ENCODE measurements around the gene STUB1. TPM values are rescaled to one million over a fixed set of nuclear protein-coding genes. Genes with fewer than 3 reads are reported as not detected.
A peak's percentile ranks its signal among the peaks of the same experiment; 100 is the strongest.

The STUB1 gene
- total and polyA plus RNA-seq, 10 of the 15 experiments (the other 5 are each of a cell fraction or from before 2014, with no cell fraction given): 4.2 to 136 (median 67.1) TPM

- Histone ChIP-seq H3K4me3 (peak within 1 kb of the TSS; percentile 98), H2AFZ (ENCODE audit: control insufficient read depth, low read depth, low read length) (peak within 1 kb of the TSS; percentile 74), H3K27ac (ENCODE audit: control insufficient read depth, insufficient read depth) (peak within 1 kb of the TSS; percentile 83), H3K79me2 (ENCODE audit: control insufficient read depth, insufficient read depth, low read length) (peaks cover 30% of the 10 kb centered on the region), H3K27me3 (replicated peaks in 1 of 2; ENCODE audit: control insufficient read depth in 2 of 2, insufficient read depth in 2 of 2, low read length in 1 of 2) (no peaks in the 10 kb centered on the region), H3K9ac (ENCODE audit: control insufficient read depth, insufficient read depth, low read length) (peak within 1 kb of the TSS; percentile 89), H3K4me1 (ENCODE audit: control insufficient read depth, insufficient read depth, low read length) (peaks cover 13% of the 10 kb centered on the region), H4K20me1 (ENCODE audit: control insufficient read depth, insufficient read depth) (no peaks in the 10 kb centered on the region), H3K4me2 (ENCODE audit: control insufficient read depth, insufficient read depth) (peak within 1 kb of the TSS; percentile 72), H3K9me3 (replicated peaks; ENCODE audit: control insufficient read depth, insufficient read depth, low read length) (no peaks in the 10 kb centered on the region), H3K36me3 (ENCODE audit: control insufficient read depth in 2 of 2, insufficient read depth in 2 of 2, low read length in 1 of 2) (no peaks in the 10 kb centered on the region; a peak in 2 of 4 replicates)
- SMC1A ChIA-PET (ENCODE audit: uncharacterized antibody, unreplicated experiment): no interaction called here
- CTCF ChIA-PET: interaction anchor here (1.0 kb wide), 1 partner anchor 163 kb away, joined by 3 read pairs; no protein-coding TSS in a partner anchor
- in situ Hi-C loops (cut with MboI): no loop called here
- no TSS peak for BruUV-seq (replicated peaks)
- DNase-seq (ENCODE audit: low read depth, low spot score) (peak; percentile 34), FAIRE-seq (peak; percentile 77), ATAC-seq (peak; percentile 80)
- RAD21 ChIA-PET (ENCODE audit: unreplicated experiment): no interaction called here
- intact Hi-C loops (cut with micrococcal nuclease; ENCODE audit: unreplicated experiment): no loop called here
- POLR2A ChIA-PET: no interaction called here
- WGBS (ENCODE audit: insufficient coverage, insufficient replicate concordance, low lambda C conversion rate, missing lambda C conversion rate): 2% methylated on average over 73 of the region's 81 CpGs
- TF ChIP-seq RAD21 (IDR thresholded peaks at IDR 0.05; ENCODE audit: insufficient read depth, low read depth, low read length) (no peak), DPF2 (IDR thresholded peaks at IDR 0.05) (peak; percentile 74), EED (IDR thresholded peaks at IDR 0.05; ENCODE audit: low read depth) (no peak), POLR2A (IDR thresholded peaks at IDR 0.05; ENCODE audit: low read depth, low read length) (peak; percentile 80), ZZZ3 (IDR thresholded peaks at IDR 0.05; ENCODE audit: control insufficient read depth, insufficient read length, low read depth) (no peak), LARP7 (IDR thresholded peaks at IDR 0.05) (peak; percentile 87), HDAC2 (IDR thresholded peaks at IDR 0.05) (no peak), ELK1 (IDR thresholded peaks at IDR 0.05; ENCODE audit: low read depth, low read length) (no peak), ZNF384 (IDR thresholded peaks at IDR 0.05; ENCODE audit: borderline replicate concordance, low read depth, low read length) (no peak), SMAD1 (IDR thresholded peaks at IDR 0.05; ENCODE audit: low read depth, partially characterized antibody) (no peak)
- TF ChIP-seq, protein P1, sequence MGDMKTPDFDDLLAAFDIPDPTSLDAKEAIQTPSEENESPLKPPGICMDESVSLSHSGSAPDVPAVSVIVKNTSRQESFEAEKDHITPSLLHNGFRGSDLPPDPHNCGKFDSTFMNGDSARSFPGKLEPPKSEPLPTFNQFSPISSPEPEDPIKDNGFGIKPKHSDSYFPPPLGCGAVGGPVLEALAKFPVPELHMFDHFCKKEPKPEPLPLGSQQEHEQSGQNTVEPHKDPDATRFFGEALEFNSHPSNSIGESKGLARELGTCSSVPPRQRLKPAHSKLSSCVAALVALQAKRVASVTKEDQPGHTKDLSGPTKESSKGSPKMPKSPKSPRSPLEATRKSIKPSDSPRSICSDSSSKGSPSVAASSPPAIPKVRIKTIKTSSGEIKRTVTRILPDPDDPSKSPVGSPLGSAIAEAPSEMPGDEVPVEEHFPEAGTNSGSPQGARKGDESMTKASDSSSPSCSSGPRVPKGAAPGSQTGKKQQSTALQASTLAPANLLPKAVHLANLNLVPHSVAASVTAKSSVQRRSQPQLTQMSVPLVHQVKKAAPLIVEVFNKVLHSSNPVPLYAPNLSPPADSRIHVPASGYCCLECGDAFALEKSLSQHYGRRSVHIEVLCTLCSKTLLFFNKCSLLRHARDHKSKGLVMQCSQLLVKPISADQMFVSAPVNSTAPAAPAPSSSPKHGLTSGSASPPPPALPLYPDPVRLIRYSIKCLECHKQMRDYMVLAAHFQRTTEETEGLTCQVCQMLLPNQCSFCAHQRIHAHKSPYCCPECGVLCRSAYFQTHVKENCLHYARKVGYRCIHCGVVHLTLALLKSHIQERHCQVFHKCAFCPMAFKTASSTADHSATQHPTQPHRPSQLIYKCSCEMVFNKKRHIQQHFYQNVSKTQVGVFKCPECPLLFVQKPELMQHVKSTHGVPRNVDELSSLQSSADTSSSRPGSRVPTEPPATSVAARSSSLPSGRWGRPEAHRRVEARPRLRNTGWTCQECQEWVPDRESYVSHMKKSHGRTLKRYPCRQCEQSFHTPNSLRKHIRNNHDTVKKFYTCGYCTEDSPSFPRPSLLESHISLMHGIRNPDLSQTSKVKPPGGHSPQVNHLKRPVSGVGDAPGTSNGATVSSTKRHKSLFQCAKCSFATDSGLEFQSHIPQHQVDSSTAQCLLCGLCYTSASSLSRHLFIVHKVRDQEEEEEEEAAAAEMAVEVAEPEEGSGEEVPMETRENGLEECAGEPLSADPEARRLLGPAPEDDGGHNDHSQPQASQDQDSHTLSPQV (IDR thresholded peaks at IDR 0.05): no peak
- TF ChIP-seq, protein P2, sequence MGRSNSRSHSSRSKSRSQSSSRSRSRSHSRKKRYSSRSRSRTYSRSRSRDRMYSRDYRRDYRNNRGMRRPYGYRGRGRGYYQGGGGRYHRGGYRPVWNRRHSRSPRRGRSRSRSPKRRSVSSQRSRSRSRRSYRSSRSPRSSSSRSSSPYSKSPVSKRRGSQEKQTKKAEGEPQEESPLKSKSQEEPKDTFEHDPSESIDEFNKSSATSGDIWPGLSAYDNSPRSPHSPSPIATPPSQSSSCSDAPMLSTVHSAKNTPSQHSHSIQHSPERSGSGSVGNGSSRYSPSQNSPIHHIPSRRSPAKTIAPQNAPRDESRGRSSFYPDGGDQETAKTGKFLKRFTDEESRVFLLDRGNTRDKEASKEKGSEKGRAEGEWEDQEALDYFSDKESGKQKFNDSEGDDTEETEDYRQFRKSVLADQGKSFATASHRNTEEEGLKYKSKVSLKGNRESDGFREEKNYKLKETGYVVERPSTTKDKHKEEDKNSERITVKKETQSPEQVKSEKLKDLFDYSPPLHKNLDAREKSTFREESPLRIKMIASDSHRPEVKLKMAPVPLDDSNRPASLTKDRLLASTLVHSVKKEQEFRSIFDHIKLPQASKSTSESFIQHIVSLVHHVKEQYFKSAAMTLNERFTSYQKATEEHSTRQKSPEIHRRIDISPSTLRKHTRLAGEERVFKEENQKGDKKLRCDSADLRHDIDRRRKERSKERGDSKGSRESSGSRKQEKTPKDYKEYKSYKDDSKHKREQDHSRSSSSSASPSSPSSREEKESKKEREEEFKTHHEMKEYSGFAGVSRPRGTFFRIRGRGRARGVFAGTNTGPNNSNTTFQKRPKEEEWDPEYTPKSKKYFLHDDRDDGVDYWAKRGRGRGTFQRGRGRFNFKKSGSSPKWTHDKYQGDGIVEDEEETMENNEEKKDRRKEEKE (IDR thresholded peaks at IDR 0.05): no peak
Observed at GRCh38 chr16:641326-642188, 38.7 kb upstream of the STUB1 start, which contains the start of gene MCRIP2. MCRIP2 (plus strand) TSS chr16:641828; CDS start chr16:641992, 164 bp downstream.
